RWPE1 (cell line): ENCODE data around the gene DUSP7.
A peak's percentile ranks its signal among the peaks of the same experiment; 100 is the strongest.

ENCODE experiments used
- CTCF ChIA-PET: fragments of 350-600 bp; sonication (Branson Sonifier 250); formaldehyde crosslinking; extraction: SDS; loops from one replicate; lab custom pipeline; 2021; lab: Yijun Ruan, JAX
- POLR2A ChIA-PET: fragments of 400-600 bp; formaldehyde crosslinking; extraction: SDS; loops from one replicate; lab custom pipeline; 2020; ENCODE audit warnings: antibody characterized with exemption; ENCODE audit not compliant: low non-redundant PET; lab: Yijun Ruan, JAX
- DNase-seq: peaks from one replicate; pipeline ENCODE4 v3.0.0; 2012; ENCODE audit warnings: low spot score
- H3K27ac ChIP-seq: fragments of 450-650 bp; 2 replicates; pipeline ENCODE4 v1.5.1; 2017
- CTCF ChIP-seq: fragments of 450-650 bp; conservative IDR thresholded peaks from 2 replicates; pipeline ENCODE4 v1.5.1; 2017; ENCODE audit warnings: low read depth, mild to moderate bottlenecking

DUSP7 gene

GRCh38 chr3:52077925-52078324, 21.6 kb upstream of the DUSP7 start:
- DNase-seq, result no peak
- ChIA-PET POLR2A (no interaction called here), CTCF (interaction anchor here (0.6 kb wide), 1 partner anchor 41 kb away, joined by 4 read pairs; no protein-coding TSS in a partner anchor)
- TF ChIP-seq CTCF, result no peak
- H3K27ac ChIP-seq, result 0 out of 2 replicates have a peak overlapping the region, but pooled peaks have one; percentile 26

- ChIA-PET POLR2A (no interaction called here), CTCF (no interaction called here)
- no peak for TF ChIP-seq CTCF
- DNase-seq, result no peak
- H3K27ac ChIP-seq, result peak overlapping the region; percentile 16
These were observed 20.8 kb upstream of the DUSP7 start for GRCh38 chr3:52076896-52077780.

- TF ChIP-seq CTCF, result no peak
- DNase-seq, result no peak
- POLR2A ChIA-PET, result no interaction called here
- peak overlapping the region; percentile 100 for H3K27ac ChIP-seq
- CTCF ChIA-PET, result no interaction called here
These were observed 17.1 kb upstream of the DUSP7 start for GRCh38 chr3:52073490-52073889.

DNA sequence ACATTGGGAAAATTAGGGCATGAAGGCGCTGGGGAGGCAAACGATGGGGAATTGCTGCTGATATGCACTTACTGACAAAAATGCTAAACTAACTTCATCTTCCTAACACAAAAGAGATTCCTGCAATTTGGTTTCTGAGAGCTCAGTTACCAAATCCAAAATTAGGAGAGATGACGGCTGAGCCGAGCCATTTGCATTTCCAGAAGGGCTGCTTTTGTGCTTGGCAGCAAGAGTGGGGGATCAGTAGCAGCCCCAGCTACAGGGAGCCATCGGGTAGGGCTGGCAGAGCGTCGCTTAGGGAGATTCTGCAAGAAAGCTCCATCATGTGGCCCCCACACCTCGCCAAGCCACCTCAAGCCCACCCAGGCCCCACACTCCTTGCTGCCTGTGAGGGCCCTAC, 16.1 kb upstream of the DUSP7 start:
- H3K27ac ChIP-seq, result peak overlapping the region; percentile 100
- ChIA-PET POLR2A (interaction anchor here (0.5 kb wide), 1 partner anchor 17 kb away, joined by 3 read pairs; no protein-coding TSS in a partner anchor), CTCF (no interaction called here)
- TF ChIP-seq CTCF, result no peak
- no peak for DNase-seq

DNA sequence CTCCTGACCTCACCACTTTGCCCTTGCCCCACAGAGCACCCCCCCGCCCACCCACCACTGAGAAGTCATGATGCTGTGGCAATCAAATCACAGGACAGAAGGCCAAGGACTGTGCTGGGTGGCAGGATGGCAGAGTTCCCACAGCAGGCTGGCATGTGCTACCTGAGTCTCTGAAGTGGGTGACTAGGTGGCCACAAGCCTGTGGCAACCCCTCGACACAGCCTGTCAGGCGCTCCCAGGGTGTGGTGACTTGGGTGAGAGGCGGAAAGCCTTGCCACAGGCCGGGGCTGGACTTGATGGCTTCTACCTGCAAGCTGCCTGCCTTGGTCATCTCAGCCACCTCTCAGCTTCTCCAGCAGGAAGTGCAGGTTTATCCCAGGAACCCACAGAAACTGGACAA, 15.6 kb upstream of the DUSP7 start:
- no peak for DNase-seq
- H3K27ac ChIP-seq, result peak overlapping the region; percentile 100
- no peak for TF ChIP-seq CTCF
- CTCF ChIA-PET, result no interaction called here
- POLR2A ChIA-PET, result interaction anchor here (0.5 kb wide), 1 partner anchor 17 kb away, joined by 3 read pairs; no protein-coding TSS in a partner anchor

DNA sequence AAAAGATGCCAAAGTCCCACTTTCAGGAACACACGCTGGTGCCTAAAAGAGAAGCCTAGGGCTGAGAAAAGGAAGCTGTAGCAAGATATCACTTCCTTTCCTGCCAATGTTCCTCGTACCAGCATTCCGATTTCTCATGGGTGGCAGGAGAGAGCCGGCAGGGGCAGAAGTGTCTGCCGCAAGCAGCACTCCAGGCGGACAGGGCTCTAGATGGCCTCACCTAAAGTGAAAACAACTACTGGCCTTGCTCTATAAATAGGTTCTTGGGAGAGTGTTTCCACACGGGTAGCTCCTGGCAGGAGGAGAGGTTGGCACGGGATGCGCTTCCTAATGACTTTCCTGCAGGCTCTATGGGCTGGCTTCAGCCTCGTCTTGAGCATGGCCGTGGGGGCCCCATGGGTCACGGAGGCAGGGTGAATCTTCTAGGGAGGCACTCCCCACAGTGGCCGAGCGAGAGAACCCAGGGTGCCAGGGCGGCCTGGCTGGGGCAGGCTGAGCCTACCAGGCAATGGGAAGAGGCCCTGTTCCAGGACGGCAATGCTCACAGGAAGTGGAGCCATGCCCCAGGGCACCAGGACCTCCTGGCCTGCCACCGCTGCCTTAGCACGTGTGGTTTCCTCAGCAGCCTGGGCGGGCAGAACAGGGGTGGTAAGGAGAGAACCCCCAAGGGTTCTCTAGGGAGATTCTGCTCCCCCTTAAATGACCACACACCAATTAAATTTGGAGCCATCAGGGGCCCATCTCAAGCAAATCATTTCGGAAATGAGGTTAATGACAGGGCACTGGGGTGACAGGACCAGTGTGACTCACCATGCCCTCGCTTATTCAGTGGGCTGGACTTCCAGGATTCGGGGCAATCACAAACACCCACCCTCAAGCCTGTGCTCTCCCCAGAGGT, 14.6 kb upstream of the DUSP7 start:
- POLR2A ChIA-PET, result no interaction called here
- TF ChIP-seq CTCF, result no peak
- H3K27ac ChIP-seq, result peak overlapping the region; percentile 100
- CTCF ChIA-PET, result interaction anchor here (0.6 kb wide), 1 partner anchor 419 kb away, joined by 7 read pairs; no protein-coding TSS in a partner anchor
- DNase-seq, result no peak
